Effector CD4-positive, alpha-beta T cell (primary cell): Measurements from ENCODE around the gene HVCN1.
"Not testable (repeated sequence)": the region's sequence is repeated elsewhere in the genome, so short reads cannot be mapped to it uniquely, and the experiment has no call there.

Experiments
- DNase-seq: peaks from one replicate; pipeline ENCODE4 v3.0.0-alpha.2; 2020

The HVCN1 gene

DNA sequence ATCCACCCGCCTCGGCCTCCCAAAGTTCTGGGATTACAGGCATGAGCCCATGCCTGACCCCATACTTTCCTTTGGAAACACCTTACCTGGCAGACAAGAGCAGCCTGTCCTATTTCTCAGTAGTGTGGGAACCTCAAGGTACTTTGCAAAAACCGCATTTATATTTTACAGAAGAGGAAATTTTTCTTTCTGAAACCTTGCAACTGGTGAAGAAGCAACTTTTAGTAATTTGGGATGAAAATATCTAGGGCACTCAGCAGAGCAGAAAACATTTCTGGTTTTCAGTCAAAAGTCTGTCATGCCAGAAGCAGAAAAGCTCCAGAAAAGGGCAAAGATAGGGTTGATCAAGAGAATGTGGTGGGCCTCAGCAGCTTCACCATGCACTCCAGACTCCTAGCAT, 21.2 kb downstream of the HVCN1 start:
- no peak for DNase-seq

DNA sequence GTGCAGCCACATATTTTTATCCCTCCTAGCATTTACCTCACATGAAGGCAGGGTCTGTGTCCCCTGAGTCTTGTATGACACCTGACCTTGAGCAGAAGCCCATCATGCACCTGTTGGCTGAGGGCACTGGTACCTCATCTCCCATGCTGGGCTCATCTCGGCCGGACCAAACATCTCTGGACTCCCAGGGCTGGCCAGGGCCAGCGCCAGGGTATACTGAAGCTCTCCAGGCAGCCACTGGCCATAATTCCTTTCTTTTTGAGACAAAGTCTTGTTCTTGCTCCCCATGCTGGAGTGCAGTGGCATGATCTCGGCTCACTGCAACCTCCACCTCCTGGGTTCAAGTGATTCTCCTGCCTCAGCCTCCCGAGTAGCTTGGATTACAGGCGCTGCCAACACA, 22.0 kb downstream of the HVCN1 start:
- no peak for DNase-seq

GRCh38 chr12:110661337-110661972, 27.5 kb downstream of the HVCN1 start:
- no peak for DNase-seq

DNA sequence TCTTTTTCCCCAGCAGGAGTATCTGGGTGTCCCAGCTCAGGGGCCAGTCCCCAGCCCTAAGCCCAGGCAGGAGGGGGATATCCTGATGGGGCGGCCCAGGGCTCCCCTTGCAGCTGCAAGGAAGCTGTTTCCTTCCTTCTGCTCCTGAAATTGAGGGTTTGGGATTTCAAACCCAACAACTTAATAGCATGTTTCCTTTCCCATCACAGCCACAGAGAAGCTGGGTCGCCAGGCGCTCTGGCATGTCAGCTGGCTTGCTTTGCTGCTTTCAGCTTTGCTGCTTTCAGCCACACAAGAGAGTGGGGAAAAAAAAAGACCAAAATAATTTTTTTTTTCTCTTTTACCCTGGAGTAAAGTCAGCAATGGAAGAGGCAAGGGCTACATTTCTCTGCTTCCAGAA, 30.0 kb downstream of the HVCN1 start:
- DNase-seq, result no peak

- no peak for DNase-seq
Observed at GRCh38 chr12:110658242-110658641, 30.7 kb downstream of the HVCN1 start.

- no peak for DNase-seq
Observed at GRCh38 chr12:110657747-110658146, 31.2 kb downstream of the HVCN1 start.

- DNase-seq, result no peak
Observed at GRCh38 chr12:110656071-110656655, 32.8 kb downstream of the HVCN1 start.

DNA sequence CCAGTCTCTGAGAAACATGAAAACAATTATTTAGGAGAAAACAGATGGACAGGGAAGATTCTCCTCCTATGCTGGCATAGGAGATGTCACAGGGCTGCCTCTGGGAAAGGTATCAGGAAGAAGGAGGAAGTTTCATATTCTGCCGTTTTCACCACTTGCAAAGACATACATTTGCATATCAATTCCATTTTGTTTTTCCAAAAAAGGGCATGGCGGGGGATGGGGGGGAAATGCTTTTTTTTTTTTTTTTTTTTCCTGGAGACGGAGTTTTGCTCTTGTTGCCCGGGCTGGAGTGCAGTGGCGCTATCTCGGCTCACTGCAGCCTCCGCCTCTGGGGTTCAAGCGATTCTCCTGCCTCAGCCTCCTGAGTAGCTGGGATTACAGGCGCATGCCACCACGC, 34.7 kb downstream of the HVCN1 start:
- not testable (repeated sequence) for DNase-seq

GRCh38 chr12:110649341-110649847, 39.5 kb downstream of the HVCN1 start:
- no peak for DNase-seq

DNA sequence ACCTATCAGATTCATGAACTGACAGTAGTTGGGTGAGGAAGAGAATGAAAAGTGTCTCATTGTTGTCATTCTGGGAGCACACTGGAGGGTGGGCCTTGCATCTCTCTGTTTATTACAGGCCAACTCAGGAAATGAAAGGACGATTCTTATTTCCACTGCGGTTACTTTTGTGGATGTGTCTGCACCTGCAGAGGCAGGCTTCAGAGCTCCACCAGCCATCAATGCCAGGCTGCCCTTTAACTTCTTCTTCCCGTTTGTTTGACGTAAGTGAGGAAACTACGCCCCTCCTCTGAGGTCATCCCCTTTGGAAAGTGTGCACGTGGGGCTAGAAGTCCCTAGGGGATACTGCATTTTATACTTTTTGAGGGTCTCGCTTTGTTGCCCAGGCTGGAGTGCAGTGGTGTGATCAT, 41.3 kb downstream of the HVCN1 start:
- no peak for DNase-seq

- no peak for DNase-seq
Observed at GRCh38 chr12:110641521-110641920, 47.4 kb downstream of the HVCN1 start.

- no peak for DNase-seq
Observed at GRCh38 chr12:110640275-110641025, 48.5 kb downstream of the HVCN1 start.

DNA sequence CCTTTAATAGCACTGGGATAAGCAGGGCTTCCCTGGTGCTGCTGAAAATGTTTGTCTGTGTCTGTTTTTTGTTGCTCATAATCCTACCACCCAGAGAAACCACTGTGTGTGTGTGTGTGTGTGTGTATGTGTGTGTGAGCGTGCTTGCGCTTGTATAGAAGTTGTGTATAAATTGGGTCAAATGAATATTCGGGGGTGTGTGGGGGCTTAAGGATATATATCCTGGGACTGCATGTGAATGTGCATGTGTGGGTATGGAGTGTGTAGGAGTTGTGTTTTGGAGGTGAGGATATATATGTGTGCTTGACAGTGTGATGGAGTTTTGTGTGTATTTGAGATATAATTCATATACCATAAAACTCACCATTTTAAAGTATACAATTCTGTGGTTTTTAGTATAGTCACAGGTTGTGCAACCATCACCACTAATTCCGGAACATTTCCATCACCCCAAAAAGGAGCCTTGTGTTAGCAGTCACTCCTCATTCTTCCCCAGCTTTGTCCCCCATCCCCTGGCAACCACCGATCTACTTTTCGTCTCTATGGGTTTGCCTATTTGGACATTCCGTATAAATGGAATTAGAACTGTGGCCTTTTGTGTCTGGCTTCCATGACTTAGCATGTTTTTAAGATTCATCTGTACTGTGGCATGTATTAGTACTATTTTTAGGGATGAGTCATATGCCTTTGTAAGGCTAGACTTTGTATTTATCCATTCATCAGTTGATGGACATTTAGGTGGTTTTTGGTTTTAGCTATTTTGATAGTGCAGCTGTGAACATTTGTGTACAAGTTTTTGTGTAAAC, 49.4 kb downstream of the HVCN1 start:
- DNase-seq, result no peak

GRCh38 chr12:110638796-110639195, 50.1 kb downstream of the HVCN1 start:
- no peak for DNase-seq

DNA sequence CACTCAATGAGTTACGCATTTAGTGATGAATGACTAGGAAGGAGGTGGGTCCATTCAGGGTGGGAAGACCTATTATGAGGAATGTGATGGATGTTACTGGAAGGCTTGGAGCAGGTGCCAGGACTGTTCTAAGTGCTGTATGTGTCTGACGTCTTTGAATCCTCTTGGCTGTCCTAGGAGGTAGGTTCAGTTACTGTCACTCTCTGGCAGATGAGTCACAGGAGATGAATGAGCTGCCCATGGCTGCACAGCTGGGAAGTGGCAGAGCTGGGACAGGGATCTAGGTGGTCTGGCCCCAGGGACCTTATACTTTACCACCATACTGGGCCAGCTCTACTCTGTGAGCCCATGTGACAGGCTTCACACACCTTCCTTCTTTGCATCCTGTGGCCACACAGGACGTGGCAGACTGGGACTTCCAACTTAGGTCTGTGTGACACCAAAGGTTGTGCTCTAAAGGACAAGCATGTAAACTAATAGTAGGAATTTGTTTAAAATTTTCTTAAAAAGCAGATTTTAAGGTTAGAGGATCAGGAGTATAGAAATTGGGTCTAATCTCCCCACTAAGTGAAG, 51.0 kb downstream of the HVCN1 start:
- no peak for DNase-seq

- DNase-seq, result no peak
Observed at GRCh38 chr12:110636516-110636915, 52.4 kb downstream of the HVCN1 start.

DNA sequence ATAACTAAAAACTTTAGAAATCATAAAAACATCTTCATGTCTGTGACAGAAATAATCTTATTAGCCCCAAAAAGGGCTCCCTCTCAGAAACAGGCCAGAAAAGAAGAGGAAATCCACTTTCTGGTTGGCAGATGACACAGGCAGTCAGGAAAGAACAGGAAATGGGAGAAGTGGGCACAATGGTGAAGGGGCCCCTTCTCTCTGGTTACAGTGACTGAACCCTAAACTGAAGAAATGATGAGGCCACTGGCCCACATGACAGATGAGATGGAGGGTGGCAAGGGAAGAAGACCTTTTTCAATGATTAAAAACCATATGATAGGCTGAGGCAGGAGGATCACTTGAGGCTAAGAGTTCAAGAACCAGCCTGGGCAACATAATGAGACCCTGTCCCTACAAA, 53.9 kb downstream of the HVCN1 start:
- no peak for DNase-seq

DNA sequence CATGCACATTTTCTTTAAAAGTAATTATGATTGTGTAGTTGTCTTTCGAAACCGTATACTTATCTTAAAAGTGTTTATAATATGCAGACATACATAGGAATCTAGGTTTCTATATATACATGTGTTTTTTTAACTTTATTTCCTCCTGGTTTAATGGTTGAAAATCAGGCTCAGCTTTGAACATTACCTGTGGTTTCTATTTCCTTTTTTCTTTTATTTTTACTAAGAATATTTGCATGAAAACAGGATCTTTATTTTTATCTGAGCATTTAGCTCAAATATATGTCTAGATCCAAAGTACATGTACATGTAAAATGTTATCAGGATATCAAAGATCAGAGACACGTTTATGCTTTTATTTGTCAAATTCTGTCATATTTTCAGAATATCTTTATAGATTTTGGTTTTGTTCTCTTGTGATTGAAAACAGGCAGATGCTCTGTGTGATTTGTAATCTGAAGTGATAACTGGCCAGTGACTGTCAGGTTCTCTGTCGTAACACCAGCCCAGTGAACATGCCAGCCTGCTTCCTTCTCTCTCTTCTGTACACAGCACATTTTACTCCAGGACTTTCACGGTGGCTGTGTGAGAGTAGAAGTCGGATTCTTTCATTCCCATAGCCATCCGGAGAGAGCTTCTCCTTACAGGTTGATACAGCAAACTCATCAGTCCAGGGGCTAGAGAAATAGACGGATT, 61.3 kb downstream of the HVCN1 start:
- DNase-seq, result no peak

GRCh38 chr12:110622582-110622981, 66.3 kb downstream of the HVCN1 start:
- DNase-seq, result no peak

- no peak for DNase-seq
Observed at GRCh38 chr12:110619534-110619953, 69.4 kb downstream of the HVCN1 start.

DNA sequence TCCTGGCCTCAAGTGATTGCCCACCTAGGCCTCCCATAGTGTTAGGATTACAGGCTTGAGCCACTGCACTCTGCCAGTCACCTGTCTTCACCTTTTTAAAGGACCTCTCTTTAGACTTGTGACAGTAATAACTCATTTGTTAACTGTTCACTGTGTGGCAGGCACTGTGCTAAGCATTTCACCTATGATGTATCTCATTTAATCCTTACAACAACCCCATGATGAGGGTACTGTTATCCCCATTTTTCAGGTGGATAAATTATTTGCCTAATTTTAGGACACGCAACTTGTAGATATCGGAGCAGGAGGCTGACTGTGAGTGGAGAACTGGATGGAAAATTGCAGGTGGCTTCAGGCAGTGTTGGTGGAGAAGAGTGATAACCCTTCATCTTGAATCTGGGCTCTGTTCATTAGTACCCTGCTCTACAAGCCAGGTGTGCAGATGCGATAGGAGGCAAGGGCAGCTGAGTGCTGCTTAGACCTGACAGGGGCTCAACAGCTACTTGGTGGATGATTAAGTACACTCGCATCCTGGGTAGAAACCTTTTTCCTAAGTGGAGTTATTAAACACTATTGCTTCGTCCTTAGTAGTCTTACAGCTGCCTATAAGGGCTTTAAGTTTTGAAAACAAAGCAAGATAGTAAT, 72.3 kb downstream of the HVCN1 start:
- no peak for DNase-seq

GRCh38 chr12:110615171-110615570, 73.7 kb downstream of the HVCN1 start:
- no peak for DNase-seq
